ENCODE data around the gene ENO1. TPM values are rescaled to one million over a fixed set of nuclear protein-coding genes. Genes with fewer than 3 reads are reported as not detected.

ENO1 gene
- total and polyA plus RNA-seq, 2 of the 4 experiments (the other 2 are of a cell fraction) = 2,125 to 3,643 TPM

- peak overlapping the region; percentile 82 for H2BK5ac ChIP-seq (ENCODE audit: low read depth, low read length, poor library complexity, severe bottlenecking)
- dilution Hi-C loops (cut with HindIII; ENCODE audit: low sequenced_read_pairs, unreplicated experiment) (no loop called here), in situ Hi-C loops (cut with MboI; ENCODE audit: low sequenced_read_pairs) (no loop called here), intact Hi-C loops (cut with micrococcal nuclease) (loop anchor here (5.0 to 10.0 kb wide), 4 partner anchors 41 to 354 kb away; no protein-coding TSS in a partner anchor)
- no peak overlapping the region for H3K4ac ChIP-seq (ENCODE audit: low read depth, low read length)
- H2BK120ac ChIP-seq (ENCODE audit: low read depth, low read length) = peak overlapping the region; percentile 28; the same call in 1 of the 2 replicates
- peaks cover 2% of the 10 kb centered on the region; the same call in 1 of the 2 replicates for H3K9me1 ChIP-seq (ENCODE audit: insufficient read depth, low read length)
- peak overlapping the region; percentile 67; the same call in 1 of the 2 replicates for H3K56ac ChIP-seq (ENCODE audit: extremely low read depth, insufficient read depth, low read length)
- H3K4me2 ChIP-seq (ENCODE audit: low read depth, low read length) = peak overlapping the region; percentile 82
- H4K20me1 ChIP-seq (ENCODE audit: insufficient read depth, low read length) = peaks cover 17% of the 10 kb centered on the region; the same call in 1 of the 2 replicates
- H2AK9ac ChIP-seq (replicated peaks; ENCODE audit: low read depth, low read length, poor library complexity) = no peak overlapping the region
- no peak for TF ChIP-seq ELK1 (IDR thresholded peaks at IDR 0.05; ENCODE audit: borderline replicate concordance, low read depth, low read length)
- no peak for TF ChIP-seq RCOR1 (IDR thresholded peaks at IDR 0.05; ENCODE audit: insufficient replicate concordance, low read length)
- TF ChIP-seq MAFK (IDR thresholded peaks at IDR 0.05; ENCODE audit: low read depth, low read length) = no peak
- TF ChIP-seq RFX5 (IDR thresholded peaks at IDR 0.05; ENCODE audit: low read depth, low read length) = no peak
- TF ChIP-seq CTCF (conservative IDR thresholded peaks at IDR 0.05; ENCODE audit: low read depth, low read length) = no peak
- no peak for TF ChIP-seq NFE2L2 (IDR thresholded peaks at IDR 0.05; ENCODE audit: low read depth, low read length)
- no peak for TF ChIP-seq MAZ (IDR thresholded peaks at IDR 0.05; ENCODE audit: borderline replicate concordance, low read depth, low read length)
- TF ChIP-seq FOS (IDR thresholded peaks at IDR 0.05; ENCODE audit: low read depth, low read length) = no peak
- TF ChIP-seq BHLHE40 (IDR thresholded peaks at IDR 0.05; ENCODE audit: low read depth, low read length) = no peak
- TF ChIP-seq CEBPB (IDR thresholded peaks at IDR 0.05; ENCODE audit: low read depth, low read length) = no peak
- no peak for TF ChIP-seq SMC3 (IDR thresholded peaks at IDR 0.05; ENCODE audit: low read depth, low read length)
- TF ChIP-seq USF2 (IDR thresholded peaks at IDR 0.05; ENCODE audit: low read depth, low read length) = no peak
- TF ChIP-seq POLR2A (IDR thresholded peaks at IDR 0.05; ENCODE audit: low read depth, low read length) = no peak
- no peak for TF ChIP-seq CHD1 (IDR thresholded peaks at IDR 0.05; ENCODE audit: low read depth, low read length)
- no peak for TF ChIP-seq MXI1 (IDR thresholded peaks at IDR 0.05; ENCODE audit: borderline replicate concordance, low read depth, low read length)
- no peak for TF ChIP-seq RAD21 (IDR thresholded peaks at IDR 0.05; ENCODE audit: low read length)
- H4K8ac ChIP-seq (ENCODE audit: low read depth in 2 of 2, low read length in 2 of 2) = peak overlapping the region; percentile 83 to 85; a peak in 3 of 4 replicates
- no peaks in the 10 kb centered on the region for H3K9me3 ChIP-seq (ENCODE audit: control insufficient read depth, insufficient read depth, low read length)
- H2BK15ac ChIP-seq (ENCODE audit: low read depth, low read length) = no peak overlapping the region
- no TSS peak for BruUV-seq (replicated peaks)
- H4K91ac ChIP-seq (ENCODE audit: insufficient read depth, low read depth, low read length) = no peak overlapping the region
- peak overlapping the region; percentile 88; the same call in 1 of the 2 replicates for H3K27ac ChIP-seq (ENCODE audit: insufficient read depth, low read length)
- ChIA-PET POLR2A (ENCODE audit: unreplicated experiment) (no interaction called here), CTCF (no interaction called here)
- DNase-seq (peak; percentile 82), ATAC-seq (ENCODE audit: low read depth) (no peak)
- H3K27me3 ChIP-seq (ENCODE audit: control insufficient read depth, insufficient read depth, low read length) = no peaks in the 10 kb centered on the region
- H4K5ac ChIP-seq (ENCODE audit: low read depth, low read length) = no peak overlapping the region; the same call in 1 of the 2 replicates
- peaks cover 8% of the 10 kb centered on the region for H3K4me1 ChIP-seq (ENCODE audit: control insufficient read depth, insufficient read depth, low read length)
- peak overlapping the region; percentile 16; the same call in 1 of the 2 replicates for H3K14ac ChIP-seq (replicated peaks; ENCODE audit: low read depth, low read length)
- H3K79me1 ChIP-seq (ENCODE audit: low read depth in 1 of 2, low read length in 2 of 2) = peaks cover 11 to 31% of the 10 kb centered on the region in 2 experiments; a peak in 3 of 4 replicates
- H3K4me3 ChIP-seq (ENCODE audit: insufficient read depth, low read depth, low read length) = peak overlapping the region; percentile 73
- WGBS, 2 experiments (ENCODE audit: extremely low coverage in 2 of 2, insufficient read length in 1 of 2) = no CpG with 5 or more reads among the region's 4 CpGs
- H3K9ac ChIP-seq (ENCODE audit: low read depth, low read length) = peak overlapping the region; percentile 87; the same call in 1 of the 2 replicates
- peak overlapping the region; percentile 86; the same call in 1 of the 2 replicates for H3K23ac ChIP-seq (ENCODE audit: low read depth, low read length)
- no peak overlapping the region for H2AFZ ChIP-seq (replicated peaks; ENCODE audit: low read length, poor library complexity)
- 0 out of 2 replicates have a peak overlapping the region, but pooled peaks have one; percentile 26 for H2BK20ac ChIP-seq (ENCODE audit: low read depth, low read length)
- H3K36me3 ChIP-seq (ENCODE audit: control insufficient read depth, insufficient read depth, low read length) = no peaks in the 10 kb centered on the region
- H3K18ac ChIP-seq (ENCODE audit: low read depth, low read length) = peak overlapping the region; percentile 69; the same call in 1 of the 2 replicates
- no peak overlapping the region for H2AK5ac ChIP-seq (ENCODE audit: low read depth, low read length)
These were observed 60.1 kb downstream of the ENO1 start for GRCh38 chr1:8818325-8818775.
